Activated T-cell treated with anti-CD3 and anti-CD28 coated beads for 24 hours (primary cell): ENCODE data around the gene JAZF1.

ENCODE experiments used
- DNase-seq: peaks from one replicate; pipeline ENCODE4 v3.0.0-alpha.2; 2020; ENCODE audit warnings: low read depth

The JAZF1 gene

DNA sequence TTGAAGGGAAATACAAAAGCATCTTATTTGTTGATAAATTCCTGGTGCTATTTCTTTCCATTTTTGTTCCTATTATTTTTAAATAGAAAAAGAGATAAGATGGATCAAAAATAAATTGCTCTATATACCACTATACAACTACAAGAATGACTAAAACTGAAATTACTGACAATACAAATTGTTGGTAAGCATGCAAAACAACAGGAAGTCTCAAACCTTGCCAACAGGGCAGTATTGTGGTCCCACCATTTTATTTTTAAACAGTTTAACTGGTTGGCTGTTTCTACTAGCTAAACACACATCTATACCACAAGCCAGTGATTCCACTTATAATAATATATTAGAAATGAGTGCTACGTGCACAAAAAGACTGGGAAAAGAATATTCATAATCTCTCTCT, 213.0 kb downstream of the JAZF1 start:
- no peak for DNase-seq

DNA sequence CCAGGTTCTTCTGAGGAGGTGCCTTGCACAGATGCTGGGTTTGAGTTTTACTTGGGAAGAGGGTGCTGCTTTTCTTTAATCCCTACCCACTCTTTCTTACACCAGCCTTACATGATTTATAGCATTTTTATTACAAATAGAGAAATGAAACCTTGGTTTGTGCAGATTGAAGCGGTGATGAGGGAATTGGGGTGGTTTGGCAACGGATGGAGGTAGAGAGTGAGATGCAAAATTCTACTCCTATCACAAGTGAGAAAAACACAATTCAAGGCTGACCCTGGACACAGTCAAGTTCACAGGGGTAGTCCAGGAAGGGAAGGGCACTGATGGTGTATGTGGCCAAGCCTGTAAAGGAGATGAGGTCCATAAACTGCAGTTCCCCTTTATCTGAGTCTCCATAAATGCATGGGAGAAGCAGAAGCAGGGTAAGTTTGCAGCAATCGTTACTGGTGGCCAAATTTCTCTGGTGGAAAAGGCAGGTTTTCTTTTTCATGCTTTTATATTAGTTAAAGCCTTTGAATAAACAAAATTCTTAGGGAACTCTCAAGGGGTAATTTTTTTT, 214.3 kb downstream of the JAZF1 start:
- no peak for DNase-seq

DNA sequence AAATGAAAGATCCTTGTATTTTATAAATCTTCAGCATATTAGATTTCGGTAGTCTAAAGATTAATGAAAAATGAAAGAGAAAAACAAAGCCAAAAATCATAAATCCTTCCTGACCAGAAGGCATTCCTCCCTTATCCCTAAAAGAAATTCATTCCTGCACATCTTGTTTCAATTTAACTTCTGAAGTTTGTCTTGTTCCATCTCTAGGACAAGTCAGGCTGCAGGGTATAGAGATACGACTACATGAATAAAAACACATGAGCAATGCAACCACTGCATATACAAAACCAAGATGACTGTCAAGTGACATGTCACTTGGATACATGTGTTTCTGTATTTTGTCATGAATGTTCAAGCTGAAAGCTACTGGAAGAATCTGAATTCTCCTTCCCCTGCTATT, 214.9 kb downstream of the JAZF1 start:
- no peak for DNase-seq

DNA sequence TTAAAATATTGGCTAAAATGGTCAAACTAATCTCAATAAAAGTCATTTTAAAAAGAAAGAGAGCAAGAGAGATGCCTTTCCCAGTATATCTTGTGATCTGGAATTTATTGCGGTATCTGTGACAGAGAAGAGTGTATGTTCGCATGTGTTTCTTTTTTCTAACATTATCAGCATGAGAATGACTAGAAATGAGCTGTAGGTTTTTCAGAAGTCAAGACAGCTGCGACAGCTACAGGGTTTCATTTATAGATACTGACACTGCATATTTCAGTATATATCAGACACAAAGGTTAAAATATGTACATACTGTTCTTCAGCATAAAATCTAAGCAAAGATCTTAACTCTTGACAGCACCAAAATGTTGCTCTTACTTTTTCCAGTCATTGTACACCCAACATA, 215.8 kb downstream of the JAZF1 start:
- no peak for DNase-seq

DNA sequence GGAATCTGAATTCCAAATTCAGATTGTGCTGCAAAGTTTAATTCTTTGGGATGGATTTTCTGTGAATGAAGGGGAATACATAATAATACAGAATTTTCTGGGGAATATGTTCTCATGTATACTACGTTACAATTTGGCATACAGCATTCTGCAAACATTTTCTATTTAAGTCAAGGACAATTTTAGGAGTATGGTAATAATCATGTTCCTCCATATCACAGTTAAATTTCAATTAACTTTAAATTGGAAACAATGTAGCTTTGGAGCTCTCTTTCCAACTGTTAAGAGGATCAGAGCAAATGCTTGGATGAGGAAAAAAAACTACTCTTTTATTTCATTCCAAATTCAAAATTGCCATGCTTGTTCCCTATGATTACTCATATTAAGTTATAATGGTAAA, 217.5 kb downstream of the JAZF1 start:
- DNase-seq = no peak

DNA sequence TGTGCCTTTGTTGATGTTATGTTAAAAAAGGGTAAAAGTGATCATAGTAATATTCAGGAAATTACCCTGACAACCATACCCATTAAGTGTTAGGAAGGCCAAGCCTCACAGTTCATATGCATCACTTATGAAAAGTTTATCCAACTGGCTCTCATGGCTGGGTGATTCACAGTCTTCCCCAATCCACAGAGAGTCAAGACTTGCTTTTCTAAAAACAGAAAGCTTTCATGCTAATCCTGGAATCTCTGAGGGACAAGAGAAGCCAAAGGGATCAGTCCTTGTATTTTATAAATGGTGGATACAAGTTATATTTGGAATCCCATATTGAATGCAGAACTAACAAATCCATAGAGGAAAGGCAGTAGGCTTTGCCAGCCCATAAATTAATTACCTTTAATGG, 218.3 kb downstream of the JAZF1 start:
- DNase-seq = no peak

DNA sequence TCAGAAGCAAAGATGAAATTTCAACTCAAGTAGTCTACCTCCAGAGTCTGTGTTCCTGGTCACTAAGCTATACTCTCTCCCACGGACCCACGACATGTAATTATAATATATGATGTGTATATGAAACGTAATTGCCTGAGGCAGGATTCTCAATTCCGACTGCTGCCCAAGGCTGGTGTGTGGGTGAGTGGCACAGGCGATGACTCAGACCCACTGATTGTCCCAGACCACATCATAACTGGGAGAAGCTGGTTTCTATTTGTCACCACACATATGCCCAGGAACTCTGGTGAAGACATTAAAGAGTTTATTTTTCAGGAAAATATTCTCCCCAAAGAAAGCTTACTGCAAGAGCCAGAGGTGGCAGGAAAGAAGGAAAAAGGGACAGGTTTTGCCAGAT, 219.3 kb downstream of the JAZF1 start:
- DNase-seq = no peak

DNA sequence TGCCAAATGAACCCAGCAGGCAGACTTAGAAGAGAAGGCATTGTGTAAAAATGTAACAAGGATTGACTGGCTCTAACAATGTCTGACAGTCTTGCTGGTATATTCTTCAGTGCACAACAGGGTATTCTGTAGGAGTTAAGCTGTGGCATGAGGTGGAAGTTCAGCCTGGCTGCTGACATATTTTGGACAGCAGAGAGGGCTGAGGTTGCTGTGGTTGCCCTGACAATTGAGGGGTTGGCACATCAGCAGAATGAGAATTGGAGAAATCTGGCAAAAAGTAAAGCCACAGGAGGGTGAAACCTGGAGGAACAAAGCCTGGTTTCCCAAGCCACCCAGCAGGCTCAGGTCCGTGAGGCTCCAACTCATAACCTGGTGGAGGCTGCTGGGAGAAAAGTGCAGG, 220.2 kb downstream of the JAZF1 start:
- DNase-seq = no peak

DNA sequence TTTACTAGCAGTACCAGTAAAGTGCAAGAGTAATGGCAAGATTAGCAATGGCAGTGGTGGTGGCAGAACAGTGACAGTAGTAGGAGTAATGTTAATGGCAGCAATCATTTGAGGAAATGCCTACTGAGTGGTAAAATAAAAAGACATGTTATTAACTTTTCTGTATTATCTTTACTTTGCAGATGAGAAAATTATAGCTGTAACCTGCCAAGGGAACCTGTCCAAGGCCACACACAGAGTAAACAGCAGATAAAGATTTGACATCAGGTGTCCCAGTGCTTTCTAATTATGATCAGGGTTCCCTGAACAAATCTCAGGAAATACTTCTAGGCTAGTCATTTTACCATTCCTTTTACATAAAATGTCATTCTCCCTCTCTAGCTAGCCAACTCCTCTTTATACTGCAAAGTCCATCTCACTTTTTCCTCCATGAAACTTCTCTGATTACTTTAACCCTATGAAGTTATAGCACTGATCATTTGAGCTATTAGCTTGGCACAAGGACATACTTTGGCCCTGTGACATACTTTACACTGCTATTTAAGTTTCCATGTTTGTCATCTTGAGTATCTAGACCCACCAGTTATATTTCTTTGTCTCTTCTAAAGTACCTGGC, 221.6 kb downstream of the JAZF1 start:
- no peak for DNase-seq

DNA sequence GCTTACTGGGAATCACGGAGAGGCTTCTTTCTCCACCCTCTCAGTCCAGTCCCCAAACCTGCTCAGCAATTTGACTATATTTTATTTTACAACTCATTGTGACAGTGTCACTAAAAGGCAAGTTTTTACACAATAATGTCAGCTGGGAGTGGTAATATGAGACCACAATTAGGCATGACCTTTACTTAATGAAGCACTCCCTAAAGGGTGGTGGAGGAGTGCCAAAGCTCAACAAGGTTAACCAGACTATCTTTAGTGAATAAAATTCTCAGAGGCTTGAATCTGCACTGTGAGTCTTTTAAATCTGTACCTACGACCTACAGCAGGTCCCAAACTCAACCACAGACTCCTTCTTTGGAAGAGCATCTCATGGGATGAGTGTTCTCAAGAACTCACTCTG, 225.0 kb downstream of the JAZF1 start:
- DNase-seq = no peak

DNA sequence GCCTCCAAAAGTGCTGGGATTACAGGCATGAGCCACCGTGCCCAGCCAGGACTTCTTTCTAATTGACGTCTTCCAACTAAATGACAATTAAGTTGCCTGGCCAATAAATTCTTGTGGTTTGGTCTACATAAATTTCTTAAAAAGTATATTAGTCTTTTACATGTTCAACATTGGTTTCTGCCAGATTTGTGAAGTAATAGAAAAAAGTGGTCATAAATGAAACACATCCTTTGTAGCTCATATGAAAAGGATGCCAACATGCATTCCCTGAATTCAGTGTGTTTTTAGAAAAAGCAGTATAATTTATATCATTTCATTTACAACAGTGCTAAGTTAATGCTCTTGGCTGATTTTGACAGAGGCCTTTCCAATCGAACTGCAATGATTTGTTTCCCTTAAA, 225.6 kb downstream of the JAZF1 start:
- no peak for DNase-seq

DNA sequence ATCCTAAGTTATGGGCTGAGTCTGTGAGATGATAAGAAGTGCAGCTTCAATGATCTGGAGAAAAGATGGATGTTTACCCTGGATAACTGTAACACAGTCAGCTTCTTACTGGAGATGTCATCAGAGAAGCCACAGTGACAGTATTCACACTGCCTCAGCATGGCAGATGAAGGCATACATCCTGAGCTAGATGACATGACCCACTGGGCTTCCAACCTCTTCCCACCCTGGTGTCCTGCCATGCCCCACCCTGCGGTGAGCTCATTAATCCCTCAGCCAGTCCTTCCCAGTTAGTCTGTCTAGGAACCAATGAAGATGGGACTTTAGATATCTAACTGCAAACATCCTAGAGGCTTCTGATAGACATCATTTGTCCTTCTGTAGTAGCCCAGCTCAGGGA, 226.8 kb downstream of the JAZF1 start:
- no peak for DNase-seq

DNA sequence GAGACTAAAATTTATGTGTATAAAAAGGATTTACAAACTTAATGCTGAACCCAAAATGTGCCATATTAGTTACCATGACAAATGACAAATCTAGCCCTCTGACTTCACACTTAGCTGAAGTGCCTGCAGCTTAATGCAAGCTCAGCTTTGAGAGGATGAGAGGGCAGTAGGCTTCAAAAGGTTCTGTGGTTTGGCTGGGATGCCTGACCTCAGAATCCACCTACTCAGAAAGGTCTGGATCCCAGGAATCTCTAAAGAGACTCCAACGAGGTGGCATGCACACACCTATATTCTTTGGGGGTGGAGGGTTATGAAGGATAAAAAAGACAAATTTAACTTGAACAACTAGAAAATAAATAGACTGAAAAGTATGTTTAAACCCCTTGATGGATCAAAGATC, 227.2 kb downstream of the JAZF1 start:
- no peak for DNase-seq

DNA sequence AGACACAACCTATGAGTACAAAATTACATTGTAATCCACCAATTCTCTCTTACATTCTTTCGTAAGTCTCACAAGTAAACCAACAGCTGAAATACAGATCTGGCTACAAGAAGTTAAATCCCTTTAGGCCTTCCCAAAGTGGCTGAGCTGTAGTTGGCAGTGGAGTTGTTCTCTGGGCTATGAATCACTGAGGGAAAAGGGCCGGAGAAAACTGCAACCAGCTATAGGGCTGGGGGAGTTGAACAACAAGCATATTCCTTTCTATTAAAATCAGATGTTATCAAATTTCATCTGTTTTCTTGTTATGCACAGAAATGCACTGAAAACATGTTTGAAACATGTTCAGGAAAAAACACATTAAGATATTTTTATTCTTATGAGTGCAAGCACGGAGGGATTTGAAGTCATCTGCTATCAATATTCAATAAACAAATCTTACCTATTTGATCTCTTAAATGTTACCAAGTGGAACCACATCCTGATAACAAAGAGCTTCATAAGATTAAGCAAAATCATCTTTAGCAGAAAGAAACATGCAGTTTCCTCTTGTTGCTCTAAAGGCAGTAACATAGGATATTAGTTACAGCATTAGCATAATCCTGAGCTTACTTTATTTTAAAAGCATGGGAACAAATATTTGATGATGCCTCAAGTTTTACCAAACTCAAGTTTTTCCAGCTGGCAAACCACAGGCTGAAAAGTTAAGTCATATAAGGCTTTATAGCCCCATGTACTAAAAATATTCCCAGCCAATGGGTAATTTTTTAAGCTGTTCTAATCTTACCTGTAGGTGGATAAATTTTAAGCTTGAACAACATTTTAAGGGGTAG, 227.9 kb downstream of the JAZF1 start:
- no peak for DNase-seq

DNA sequence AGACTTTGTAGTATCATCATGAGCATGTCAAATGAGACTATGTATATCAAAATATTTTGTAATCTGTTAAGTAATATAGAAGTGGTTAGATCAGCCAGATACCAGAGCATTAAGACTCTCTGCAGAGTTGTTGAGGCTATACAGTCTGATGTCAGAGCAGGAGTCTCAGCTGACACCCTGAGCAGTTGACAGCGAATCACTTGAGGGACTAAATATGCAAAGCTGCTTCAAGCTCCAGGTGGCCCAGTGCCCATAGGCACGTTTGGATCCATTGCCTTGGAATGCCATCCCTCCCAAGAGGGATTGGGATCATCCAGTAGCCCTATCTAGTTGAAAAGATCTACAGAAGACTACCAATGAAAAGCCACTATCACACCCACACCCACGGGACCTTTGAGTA, 230.5 kb downstream of the JAZF1 start:
- no peak for DNase-seq

DNA sequence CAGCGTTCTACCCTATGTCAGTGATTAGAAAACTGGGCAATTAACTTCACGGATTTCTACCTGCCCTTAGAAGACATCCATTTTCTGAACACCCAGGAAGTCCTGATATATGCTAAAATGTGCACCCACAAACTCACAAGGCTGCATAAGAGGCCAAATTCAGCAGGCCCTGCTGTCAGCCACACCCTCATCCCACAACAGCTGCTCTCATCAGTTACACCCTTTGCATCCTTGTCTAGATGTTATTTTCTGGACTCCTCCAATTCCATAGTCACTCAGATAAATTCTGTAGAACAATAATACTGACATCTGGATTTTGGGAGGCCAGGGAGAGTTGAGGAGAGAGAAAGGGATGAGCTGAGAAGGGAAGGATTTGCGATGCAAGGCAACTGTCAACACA, 231.7 kb downstream of the JAZF1 start:
- no peak for DNase-seq

DNA sequence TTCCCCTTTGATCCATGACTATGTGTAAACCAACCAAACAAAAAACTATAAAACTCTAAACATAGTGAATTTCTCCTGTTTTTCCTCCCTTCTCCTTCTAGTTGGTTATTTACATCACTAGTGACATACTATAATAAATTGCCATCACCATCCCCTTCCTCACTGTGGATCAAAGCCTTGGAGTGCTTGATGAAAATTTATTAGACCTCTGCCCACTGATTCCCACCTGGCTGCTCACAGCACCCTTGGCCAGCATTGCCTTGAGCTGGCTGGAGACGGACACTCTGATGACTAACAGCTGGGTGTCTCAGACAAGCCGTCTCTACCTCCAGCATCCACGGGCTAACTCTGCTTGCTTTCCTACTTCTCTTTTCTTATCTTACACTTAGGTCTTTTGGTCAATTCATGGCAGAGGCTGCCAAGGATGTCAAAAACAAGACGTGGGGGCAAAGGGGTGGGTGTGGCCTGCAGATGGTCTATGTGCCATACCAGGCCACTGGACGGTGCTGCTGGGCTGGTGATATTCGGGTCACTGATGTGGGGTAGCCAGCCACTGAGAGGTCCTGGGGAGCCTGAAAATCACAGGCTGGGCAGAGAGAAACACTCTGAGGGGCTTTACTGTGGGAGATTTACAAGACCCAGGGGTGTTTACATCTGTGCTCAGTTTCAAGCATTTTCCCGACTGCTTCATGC, 232.9 kb downstream of the JAZF1 start:
- no peak for DNase-seq

DNA sequence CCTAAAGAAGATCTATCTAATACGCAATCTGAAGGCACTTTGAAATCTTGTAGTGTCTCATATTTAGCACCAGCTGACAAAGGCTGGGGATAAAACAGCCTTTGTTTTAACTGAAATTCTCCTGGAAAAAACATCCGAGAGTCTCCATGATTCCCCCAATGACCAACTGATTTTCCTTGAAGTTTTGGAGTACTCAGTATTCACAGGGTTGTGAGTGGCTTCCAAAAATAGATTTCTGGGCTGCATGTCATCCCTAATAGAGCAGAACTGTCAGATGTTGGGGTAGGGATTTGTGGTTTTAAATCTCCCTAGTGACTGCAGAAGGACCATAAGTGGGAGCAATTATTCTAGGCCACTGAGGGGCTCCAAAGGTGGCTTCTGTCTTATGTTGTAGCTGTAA, 234.2 kb downstream of the JAZF1 start:
- no peak for DNase-seq

DNA sequence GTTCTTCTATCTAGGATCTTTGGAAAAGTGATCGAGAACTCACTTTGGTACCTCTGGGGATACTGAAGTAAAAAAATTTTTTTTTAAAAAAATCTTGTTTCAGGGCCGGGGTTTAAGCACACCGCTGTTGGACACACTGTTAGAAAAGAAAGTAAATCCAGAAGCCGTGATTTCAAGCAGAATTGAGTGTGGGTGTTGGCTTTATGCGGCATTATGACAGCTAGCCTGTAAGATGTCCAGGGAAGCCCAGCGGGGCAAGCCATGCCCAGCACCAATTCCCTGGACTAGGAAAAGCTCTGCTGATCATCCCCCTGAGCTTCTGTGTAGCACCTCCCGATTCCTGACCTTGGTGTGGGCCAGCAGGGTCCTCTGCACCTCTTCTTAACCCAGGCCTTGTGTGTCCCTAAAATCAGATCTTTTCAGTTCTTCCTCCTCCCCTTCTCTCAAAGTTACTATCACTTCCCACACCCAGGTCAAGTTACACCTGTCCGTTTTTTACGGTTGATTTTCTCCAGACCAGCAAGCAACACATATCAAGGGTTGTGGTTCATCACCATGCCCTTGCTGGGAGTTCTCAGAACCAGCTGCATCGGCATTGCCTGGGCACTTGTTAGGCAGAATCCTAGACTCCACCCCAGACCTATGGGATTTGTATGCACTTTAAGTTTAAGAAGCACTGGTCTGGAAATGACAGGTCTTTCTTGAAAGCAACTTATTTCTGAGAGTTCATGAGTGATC, 235.4 kb downstream of the JAZF1 start:
- no peak for DNase-seq

DNA sequence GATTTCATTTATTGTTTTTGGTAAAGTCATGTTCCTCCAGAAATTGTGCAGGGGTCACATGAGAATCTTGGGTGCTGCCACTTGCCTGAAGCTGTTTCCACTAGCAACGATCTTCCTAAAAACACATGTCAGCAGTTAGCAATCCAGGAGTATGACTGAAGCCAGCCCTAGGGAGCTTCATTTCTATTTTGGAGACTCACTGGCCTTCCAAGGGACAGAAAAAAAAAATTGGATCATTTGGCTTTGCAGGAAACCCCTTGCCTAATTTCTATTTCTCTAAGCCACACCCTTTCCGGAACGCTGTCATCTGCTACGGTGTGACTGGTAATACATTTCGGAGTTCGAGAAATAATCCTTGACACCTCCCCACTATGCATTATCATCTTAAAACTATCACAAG, 236.0 kb downstream of the JAZF1 start:
- no peak for DNase-seq

DNA sequence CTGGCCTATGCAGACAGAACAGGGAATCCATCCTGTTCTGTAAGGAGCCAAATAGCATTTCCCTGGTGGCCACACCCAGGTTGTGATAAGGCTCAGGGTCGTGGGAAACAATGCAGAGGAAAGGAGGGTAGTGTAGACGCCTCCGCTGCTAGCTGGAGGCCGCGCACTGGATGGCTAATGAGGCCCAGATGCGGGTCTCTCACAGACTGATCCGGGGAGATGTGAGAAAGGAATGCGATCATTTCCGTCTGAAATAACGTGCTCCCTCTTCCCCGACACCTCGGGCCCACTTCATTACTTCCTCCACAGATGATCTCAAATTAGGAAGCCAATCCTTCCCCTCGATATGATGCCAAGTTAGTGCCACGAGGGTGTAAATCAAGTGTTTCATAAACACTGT, 237.4 kb downstream of the JAZF1 start:
- DNase-seq = no peak

DNA sequence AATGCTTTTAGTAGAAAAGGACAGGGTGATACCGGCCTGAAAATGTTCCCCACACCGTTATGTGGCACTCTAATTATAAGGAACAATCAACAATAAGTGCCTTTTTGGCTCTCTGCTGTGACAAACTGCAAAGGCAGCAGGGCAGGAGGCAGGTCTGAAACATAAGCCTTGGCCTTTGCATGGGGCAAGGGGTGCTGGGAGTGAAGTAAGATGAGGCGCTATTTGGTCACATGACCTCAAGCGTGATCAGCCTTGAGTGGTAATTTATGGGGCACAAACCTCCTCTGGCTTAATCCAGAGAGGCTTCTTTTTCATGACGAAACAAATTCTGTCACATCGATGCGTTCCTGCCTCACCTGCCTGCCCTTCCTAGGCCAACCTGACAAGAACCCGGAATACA, 237.9 kb downstream of the JAZF1 start:
- DNase-seq = no peak
